K562 (cell line): ENCODE measurements around the gene ZBTB42. TPM values are rescaled to one million over a fixed set of nuclear protein-coding genes. Genes with fewer than 3 reads are reported as not detected.
A peak's percentile ranks its signal among the peaks of the same experiment; 100 is the strongest.

ENCODE experiments used
- ATAC-seq: fragments of 200-7000 bp; cut with Tn5 transposase; 3 replicates; pipeline ENCODE4 v1.9.1; 2020; ENCODE audit warnings: moderate library complexity
- BruUV-seq: library from RNA; stranded (reverse); fragments of 400-500 nt; replicated peaks from 2 replicates; lab custom pipeline; 2021; lab: Mats Ljungman, UMichigan
- CTCF ChIA-PET: fragments of 300-600 bp; formaldehyde crosslinking; extraction: SDS; loops from one replicate; lab custom pipeline; 2021; ENCODE audit warnings: low intra/inter-chr PET ratio; lab: Yijun Ruan, JAX
- POLR2A ChIA-PET: fragments of 300-600, 350-650 bp; sonication (Branson Sonifier 250); formaldehyde crosslinking; extraction: SDS; loops from one replicate; lab custom pipeline; 2021; ENCODE audit warnings: antibody characterized with exemption, inconsistent platforms; lab: Yijun Ruan, JAX
- DNase-seq, 4 experiments: peaks; one replicate each; pipeline versions ENCODE4 v3.0.0 to v3.0.0-alpha.2; 2011 to 2018; ENCODE audit warnings: low spot score in 3 of 4, mixed read lengths in 3 of 4; ENCODE audit errors: extremely low read depth in 1 of 4
- FAIRE-seq: peaks from 2 replicates; lab custom pipeline; 2011; peaks lifted over from hg19 to GRCh38; lab: Jason Lieb, UNC
- H2AFZ ChIP-seq: 2 replicates; pipeline ENCODE4 v1.6.0; 2011; ENCODE audit warnings: low read depth, low read length, control low read depth, inconsistent platforms
- H3K27ac ChIP-seq: fragments of 200-600 bp; 3 replicates; pipeline ENCODE4 v1.8.0; 2011; ENCODE audit warnings: low read depth, mild to moderate bottlenecking, control low read depth, inconsistent platforms, low read length, moderate library complexity, mixed read lengths; ENCODE audit errors: extremely low read depth
- H3K27me3 ChIP-seq, 2 experiments: fragments of 300-600 bp in 1 of 2; 2 replicates in 1 of 2; 3 replicates in 1 of 2; pipeline versions ENCODE4 v1.6.0 to v1.8.0; 2011; ENCODE audit warnings: inconsistent platforms in 2 of 2, low read length in 2 of 2, mild to moderate bottlenecking in 1 of 2, mixed read lengths in 1 of 2, moderate library complexity in 1 of 2; ENCODE audit not compliant: control insufficient read depth in 2 of 2, insufficient read depth in 2 of 2
- H3K36me3 ChIP-seq: fragments of 300-600 bp; 3 replicates; pipeline ENCODE4 v1.8.0; 2011; ENCODE audit warnings: mild to moderate bottlenecking, low read length, inconsistent platforms; ENCODE audit not compliant: control insufficient read depth, insufficient read depth
- H3K4me1 ChIP-seq, 2 experiments: fragments of 200-600 bp in 1 of 2; replicated peaks in 1 of 2; 2 replicates in 1 of 2; 3 replicates in 1 of 2; pipeline versions ENCODE4 v1.5.1 to v1.8.0; 2011; ENCODE audit warnings: inconsistent platforms in 2 of 2, low read length in 2 of 2, mild to moderate bottlenecking in 1 of 2, mixed read lengths in 1 of 2, moderate library complexity in 1 of 2; ENCODE audit not compliant: control insufficient read depth in 2 of 2, insufficient read depth in 2 of 2
- H3K4me2 ChIP-seq: 2 replicates; pipeline ENCODE4 v1.6.1; 2011; ENCODE audit warnings: low read length, control low read depth, inconsistent platforms, mixed read lengths; ENCODE audit not compliant: insufficient read depth
- H3K4me3 ChIP-seq: fragments of 200-600 bp; sonication (generic), shearing (Covaris generic); 2 replicates; pipeline ENCODE4 v1.5.1; 2016; ENCODE audit warnings: control low read depth, inconsistent platforms
- H3K79me2 ChIP-seq: fragments of 200-600 bp; 3 replicates; pipeline ENCODE4 v1.8.0; 2011; ENCODE audit warnings: low read length, inconsistent platforms; ENCODE audit not compliant: control insufficient read depth, insufficient read depth
- H3K9ac ChIP-seq, 2 experiments: 2 replicates each; pipeline versions ENCODE4 v1.6.0 to v1.6.1; 2011; ENCODE audit warnings: low read depth in 2 of 2, low read length in 2 of 2, control low read depth in 1 of 2, inconsistent platforms in 1 of 2, mild to moderate bottlenecking in 1 of 2, mixed read lengths in 1 of 2; ENCODE audit not compliant: insufficient read depth in 1 of 2
- H3K9me1 ChIP-seq: one replicate; pipeline ENCODE4 v1.6.0; 2011; ENCODE audit warnings: inconsistent platforms, mild to moderate bottlenecking, low read length, moderate library complexity; ENCODE audit not compliant: control insufficient read depth, insufficient read depth
- H3K9me3 ChIP-seq: replicated peaks from 2 replicates; pipeline ENCODE4 v1.5.1; 2011; ENCODE audit warnings: low read depth, low read length, inconsistent platforms; ENCODE audit not compliant: control insufficient read depth, insufficient read depth
- H4K20me1 ChIP-seq: replicated peaks from 2 replicates; pipeline ENCODE4 v1.6.1; 2011; ENCODE audit warnings: low read length, inconsistent platforms, mixed read lengths; ENCODE audit not compliant: control insufficient read depth, insufficient read depth
- ARID1B ChIP-seq: fragments of 450-650 bp; IDR thresholded peaks from 2 replicates; pipeline ENCODE4 v1.6.1; 2016; ENCODE audit warnings: antibody characterized with exemption, mild to moderate bottlenecking, inconsistent platforms
- FOXA3 ChIP-seq, 2 experiments: fragments of 450-650 bp in 1 of 2; sonication (generic) in 1 of 2; formaldehyde crosslinking; IDR thresholded peaks in 1 of 2; conservative IDR thresholded peaks in 1 of 2; 2 replicates each; pipeline versions ENCODE4 v1.4.0 to v1.8.0; 2020 to 2022; ENCODE audit warnings: mild to moderate bottlenecking in 2 of 2, missing genetic modification reagents in 1 of 2
- POLR2G ChIP-seq: fragments of 200-400 bp; formaldehyde crosslinking; IDR thresholded peaks from 2 replicates; pipeline ENCODE4 v1.6.1; 2017; ENCODE audit warnings: low read depth, mild to moderate bottlenecking, antibody characterized with exemption, low read length, moderate library complexity
- WGBS: fragments of 100-300 bp; shearing (Covaris generic); methylation state at CpG from one replicate; pipeline ENCODE4 v1.1.6; 2016; ENCODE audit warnings: low coverage, mixed read lengths; ENCODE audit not compliant: insufficient coverage; ENCODE audit errors: missing lambda C conversion rate; 5-methylcytosine and 5-hydroxymethylcytosine counted together
- in situ Hi-C: fragments of 300-500 bp; cut with MboI; formaldehyde crosslinking; loops from 4 replicates; pipeline ENCODE4 v1.15.0; 2018; ENCODE audit warnings: inconsistent platforms, mixed read lengths
- intact Hi-C: fragments of 100-400 bp; cut with micrococcal nuclease; formaldehyde crosslinking; loops from 2 replicates; pipeline ENCODE4 v1.14.2; 2022
- polyA plus RNA-seq, 8 experiments: library from polyadenylated mRNA; depleted of rRNA in 4 of 8; stranded (reverse) in 5 of 8; unstranded in 3 of 8; fragments of >200 nt; fragmentation: Nextera tagmentation in 2 of 8; fragmentation: Illumina TruSeq in 1 of 8; extraction: Ambion mirVana in 2 of 8; extraction: Trizol in 1 of 8; gene quantifications; 2 replicates each; pipeline versions ENCODE4 v1.2.1 to v1.2.3, GENCODE V29; 2011 to 2014; ENCODE audit warnings: inconsistent platforms in 1 of 8, missing spikeins in 1 of 8
- total RNA-seq, 7 experiments: library from RNA; depleted of rRNA in 6 of 7; stranded (reverse); fragments of >200 nt in 6 of 7; fragmentation: Illumina TruSeq in 2 of 7; extraction: Trizol in 2 of 7; gene quantifications; 2 replicates each; pipeline versions ENCODE4 v1.2.1 to v1.2.3, GENCODE V29; 2011 to 2021; ENCODE audit warnings: low replicate concordance in 1 of 7

Gene ZBTB42
- total and polyA plus RNA-seq, 9 of the 15 experiments (the other 6 are each of a cell fraction or from before 2014, with no cell fraction given), result 0.03 to 8.5 (median 2.4) TPM

DNA sequence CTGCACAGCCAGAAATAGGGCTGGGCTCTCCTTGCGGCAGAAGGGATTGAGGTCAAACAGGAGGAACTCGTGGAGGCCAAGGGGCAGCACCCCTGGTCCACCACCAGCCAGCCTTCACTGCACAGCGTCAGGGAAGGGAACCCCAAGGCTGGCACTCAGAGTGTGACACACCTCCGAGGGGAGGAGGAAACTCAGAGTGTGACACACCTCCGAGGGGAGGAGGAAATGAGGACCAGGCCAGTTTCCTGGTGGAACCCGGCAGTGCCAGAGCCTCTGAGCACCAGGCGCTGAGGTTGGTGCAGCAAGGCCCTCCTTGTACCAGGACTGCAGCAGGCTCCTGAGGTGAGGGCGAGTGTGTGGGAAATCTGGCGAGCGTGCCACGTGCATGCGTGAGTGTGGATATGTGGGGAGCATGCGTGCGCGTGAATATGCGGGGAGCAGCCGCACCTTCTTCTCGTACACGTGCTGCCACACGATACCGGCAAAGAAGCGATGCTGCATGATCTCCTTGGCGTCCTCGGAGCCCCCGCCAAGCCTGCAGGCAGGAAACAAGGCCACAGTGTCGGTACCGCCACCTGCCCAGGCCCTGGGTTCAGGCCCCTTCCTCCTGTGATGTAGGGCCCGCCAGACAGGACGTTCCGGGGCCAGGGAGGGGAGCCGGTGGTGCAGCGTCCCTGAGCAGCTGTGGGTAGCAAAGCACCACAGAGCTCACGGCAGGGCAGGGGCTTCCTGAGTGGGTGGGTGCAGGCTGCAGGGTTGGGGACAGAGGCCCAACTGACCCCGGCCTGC, 28.8 kb upstream of the ZBTB42 start:
- DNase-seq (no peak), ATAC-seq (no peak), FAIRE-seq (no peak)
- no TSS peak for BruUV-seq
- Histone ChIP-seq H3K36me3 (peaks cover 68% of the 10 kb centered on the region; the same call in 1 of the 3 replicates), H3K9ac (no peak overlapping the region), H4K20me1 (no peaks in the 10 kb centered on the region), H3K4me3 (no peak overlapping the region), H2AFZ (no peak overlapping the region), H3K9me3 (peaks cover 6% of the 10 kb centered on the region; the same call in 1 of the 2 replicates), H3K79me2 (no peaks in the 10 kb centered on the region), H3K4me1 (peaks cover 6 to 53% of the 10 kb centered on the region in 2 experiments; a peak in 4 of 5 replicates), H3K27me3 (no peaks in the 10 kb centered on the region), H3K4me2 (no peak overlapping the region), H3K27ac (no peak overlapping the region), H3K9me1 (no peaks in the 10 kb centered on the region)
- in situ Hi-C loops, result no loop called here
- POLR2A ChIA-PET, result no interaction called here
- intact Hi-C loops, result no loop called here
- TF ChIP-seq ARID1B, result no peak
- 0 out of 2 replicates have a peak, but pooled peaks have one; percentile 9 for TF ChIP-seq POLR2G
- TF ChIP-seq FOXA3 (CRISPR knock-in tag; conservative IDR thresholded peaks at IDR 0.05 in 1 of 2, IDR thresholded peaks at IDR 0.05 in 1 of 2), result no peak
- WGBS, result over 99% methylated on average over 21 of the region's 34 CpGs
- CTCF ChIA-PET, result no interaction called here
